BLaER1 treated with 17β-estradiol and CSF1 and Interleukin-3, amounts not matched to agents 10 nM and 100 nM (cell line): Measurements from ENCODE around the gene ZSCAN16.
"Not testable (repeated sequence)": the region's sequence is repeated elsewhere in the genome, so short reads cannot be mapped to it uniquely, and the experiment has no call there.

Source experiments
- H3K27ac ChIP-seq, 11 experiments: shearing (Covaris generic); formaldehyde crosslinking; 2 replicates each; pipeline ENCODE4 v1.8.1; 2022
- H3K27me3 ChIP-seq, 11 experiments: shearing (Covaris generic); formaldehyde crosslinking; 2 replicates each; pipeline ENCODE4 v1.8.1; 2022
- H3K36me3 ChIP-seq, 11 experiments: shearing (Covaris generic); formaldehyde crosslinking; 2 replicates each; pipeline ENCODE4 v1.8.1; 2022
- H3K4me1 ChIP-seq, 10 experiments: shearing (Covaris generic); formaldehyde crosslinking; 2 replicates each; pipeline ENCODE4 v1.8.1; 2022
- H3K4me2 ChIP-seq, 11 experiments: shearing (Covaris generic); formaldehyde crosslinking; 2 replicates each; pipeline ENCODE4 v1.8.1; 2022
- H3K4me3 ChIP-seq, 10 experiments: shearing (Covaris generic); formaldehyde crosslinking; 2 replicates each; pipeline ENCODE4 v1.8.1; 2022
- H3K9ac ChIP-seq, 11 experiments: shearing (Covaris generic); formaldehyde crosslinking; 2 replicates each; pipeline ENCODE4 v1.8.1; 2022
- H3K9me3 ChIP-seq, 11 experiments: shearing (Covaris generic); formaldehyde crosslinking; replicated peaks in 1 of 11; 2 replicates each; pipeline ENCODE4 v1.8.1; 2022
- H4K20me1 ChIP-seq, 11 experiments: shearing (Covaris generic); formaldehyde crosslinking; 2 replicates each; pipeline ENCODE4 v1.8.1; 2022
- Cebpa-rat ChIP-seq, 11 experiments: shearing (Covaris generic); IDR thresholded peaks; 2 replicates each; pipeline ENCODE4 v1.8.1; 2022

The ZSCAN16 gene

GRCh38 chr6:28090917-28091586 lies 33.4 kb upstream of the ZSCAN16 start:
- H3K9me3 ChIP-seq, result peaks cover 47 to 61% (median 53%) of the 10 kb centered on the region in 11 experiments
- H3K4me3 ChIP-seq, result peak overlapping the region; percentile 36 to 67 (median 50); a peak in 19 of 20 replicates
- H4K20me1 ChIP-seq, result no peaks in the 10 kb centered on the region
- peaks cover 30 to 50% (median 42%) of the 10 kb centered on the region in 11 experiments for H3K36me3 ChIP-seq
- peaks cover 0 to 9% (median 6%) of the 10 kb centered on the region in 10 experiments; a peak in 10 of 20 replicates for H3K4me1 ChIP-seq
- peak overlapping the region in 4 of 11 experiments; percentile 11 to 56 (median 36); a peak in 4 of 22 replicates for H3K9ac ChIP-seq
- H3K27ac ChIP-seq, result peak overlapping the region in 3 of 11 experiments; percentile 12 to 15 (median 12); a peak in 1 of 22 replicates
- H3K4me2 ChIP-seq, result peak overlapping the region; percentile 58 to 78 (median 67)
- TF ChIP-seq Cebpa-rat (IDR thresholded peaks at IDR 0.05), result no peak
- peaks cover 3 to 14% (median 9%) of the 10 kb centered on the region in 11 experiments; a peak in 13 of 22 replicates for H3K27me3 ChIP-seq

- H3K4me1 ChIP-seq, result peaks cover 0 to 11% (median 7%) of the 10 kb centered on the region in 10 experiments; a peak in 15 of 20 replicates
- not testable (repeated sequence) for H3K36me3 ChIP-seq, H3K4me3 ChIP-seq, H3K4me2 ChIP-seq, H4K20me1 ChIP-seq, H3K9ac ChIP-seq, H3K27me3 ChIP-seq, H3K27ac ChIP-seq
- peaks cover 16 to 27% (median 21%) of the 10 kb centered on the region in 11 experiments for H3K9me3 ChIP-seq
Measured at GRCh38 chr6:28102222-28102621, 22.2 kb upstream of the ZSCAN16 start.

GRCh38 chr6:28102699-28103098 lies 21.7 kb upstream of the ZSCAN16 start:
- H3K4me2 ChIP-seq, H4K20me1 ChIP-seq, H3K9ac ChIP-seq, H3K27me3 ChIP-seq, H3K4me3 ChIP-seq, H3K36me3 ChIP-seq, H3K27ac ChIP-seq: not testable (repeated sequence)
- Histone ChIP-seq H3K9me3 (peaks cover 16 to 26% (median 20%) of the 10 kb centered on the region in 11 experiments), H3K4me1 (peaks cover 0 to 11% (median 7%) of the 10 kb centered on the region in 10 experiments; a peak in 15 of 20 replicates)

- Histone ChIP-seq H3K4me3 (peak overlapping the region; percentile 60 to 80 (median 70)), H3K9ac (peak overlapping the region; percentile 61 to 82 (median 77)), H3K4me1 (peaks cover 0 to 11% (median 7%) of the 10 kb centered on the region in 10 experiments; a peak in 15 of 20 replicates), H3K36me3 (no peaks in the 10 kb centered on the region), H3K27me3 (no peaks in the 10 kb centered on the region; a peak in 2 of 22 replicates), H3K9me3 (peaks cover 0 to 9% (median 5%) of the 10 kb centered on the region in 11 experiments; a peak in 12 of 22 replicates), H3K27ac (peak overlapping the region; percentile 48 to 78 (median 65)), H4K20me1 (no peaks in the 10 kb centered on the region), H3K4me2 (peak overlapping the region; percentile 79 to 95 (median 84))
- TF ChIP-seq Cebpa-rat (IDR thresholded peaks at IDR 0.05), result no peak
Measured at GRCh38 chr6:28104392-28105244, 19.8 kb upstream of the ZSCAN16 start.

GRCh38 chr6:28105245-28105639 lies 19.2 kb upstream of the ZSCAN16 start:
- Histone ChIP-seq H3K4me1 (peaks cover 0 to 11% (median 7%) of the 10 kb centered on the region in 10 experiments; a peak in 15 of 20 replicates), H4K20me1 (no peaks in the 10 kb centered on the region), H3K4me2 (peak overlapping the region; percentile 79 to 95 (median 84)), H3K9ac (peak overlapping the region; percentile 61 to 82 (median 77); a peak in 21 of 22 replicates), H3K27ac (peak overlapping the region in 10 of 11 experiments; percentile 48 to 78 (median 66); a peak in 16 of 22 replicates), H3K27me3 (no peaks in the 10 kb centered on the region; a peak in 2 of 22 replicates), H3K9me3 (peaks cover 0 to 9% (median 5%) of the 10 kb centered on the region in 11 experiments; a peak in 9 of 22 replicates), H3K36me3 (no peaks in the 10 kb centered on the region), H3K4me3 (peak overlapping the region; percentile 60 to 80 (median 70))
- TF ChIP-seq Cebpa-rat (IDR thresholded peaks at IDR 0.05), result no peak

- Histone ChIP-seq H3K9ac (no peak overlapping the region), H3K4me3 (no peak overlapping the region)
- TF ChIP-seq Cebpa-rat (IDR thresholded peaks at IDR 0.05), result no peak
Measured at GRCh38 chr6:28107506-28107905, 16.9 kb upstream of the ZSCAN16 start.

GRCh38 chr6:28111964-28112363 lies 12.4 kb upstream of the ZSCAN16 start:
- TF ChIP-seq Cebpa-rat (IDR thresholded peaks at IDR 0.05), result no peak
- H3K4me3 ChIP-seq, result no peak overlapping the region
- H3K27me3 ChIP-seq, result no peaks in the 10 kb centered on the region
- H3K27ac ChIP-seq, result no peak overlapping the region
- H3K9me3 ChIP-seq, result no peaks in the 10 kb centered on the region
- no peak overlapping the region for H3K9ac ChIP-seq
- H4K20me1 ChIP-seq, result no peaks in the 10 kb centered on the region
- no peak overlapping the region for H3K4me2 ChIP-seq
- peaks cover 28 to 39% (median 36%) of the 10 kb centered on the region in 11 experiments for H3K36me3 ChIP-seq
- no peaks in the 10 kb centered on the region for H3K4me1 ChIP-seq

More at GRCh38 chr6:28107506-28107905, 16.9 kb upstream of the ZSCAN16 start:
- H3K36me3 ChIP-seq, result no peaks in the 10 kb centered on the region
- no peak overlapping the region for H3K4me2 ChIP-seq
- H3K27ac ChIP-seq, result no peak overlapping the region
- H3K27me3 ChIP-seq, result no peaks in the 10 kb centered on the region; a peak in 2 of 22 replicates
- peaks cover 0 to 5% (median 4%) of the 10 kb centered on the region in 11 experiments; a peak in 9 of 22 replicates for H3K9me3 ChIP-seq
- peaks cover 0 to 11% (median 7%) of the 10 kb centered on the region in 10 experiments; a peak in 15 of 20 replicates for H3K4me1 ChIP-seq
- H4K20me1 ChIP-seq, result no peaks in the 10 kb centered on the region

- H3K36me3 ChIP-seq, result peaks cover 62 to 77% (median 72%) of the 10 kb centered on the region in 11 experiments
- no peak overlapping the region for H3K4me3 ChIP-seq
- no peaks in the 10 kb centered on the region for H3K9me3 ChIP-seq
Measured at GRCh38 chr6:28115799-28116198, 8.6 kb upstream of the ZSCAN16 start.

More at GRCh38 chr6:28115799-28116198, 8.6 kb upstream of the ZSCAN16 start:
- H3K9ac ChIP-seq, result no peak overlapping the region
- TF ChIP-seq Cebpa-rat (IDR thresholded peaks at IDR 0.05), result no peak
- H4K20me1 ChIP-seq, result 0 out of 22 replicates have a peak, but pooled peaks cover 0 to 4% (median 0%) of the 10 kb centered on the region in 11 experiments
- H3K27ac ChIP-seq, result no peak overlapping the region
- no peaks in the 10 kb centered on the region for H3K27me3 ChIP-seq
- no peak overlapping the region for H3K4me2 ChIP-seq
- no peaks in the 10 kb centered on the region for H3K4me1 ChIP-seq
